ENCODE measurements around the gene TMTC3. TPM values are rescaled to one million over a fixed set of nuclear protein-coding genes. Genes with fewer than 3 reads are reported as not detected.

The TMTC3 gene
- total and polyA plus RNA-seq, 2 donors (not counting 3 experiments of a cell fraction or from before 2014, with no cell fraction given): 7.8 to 36.5 TPM

DNA sequence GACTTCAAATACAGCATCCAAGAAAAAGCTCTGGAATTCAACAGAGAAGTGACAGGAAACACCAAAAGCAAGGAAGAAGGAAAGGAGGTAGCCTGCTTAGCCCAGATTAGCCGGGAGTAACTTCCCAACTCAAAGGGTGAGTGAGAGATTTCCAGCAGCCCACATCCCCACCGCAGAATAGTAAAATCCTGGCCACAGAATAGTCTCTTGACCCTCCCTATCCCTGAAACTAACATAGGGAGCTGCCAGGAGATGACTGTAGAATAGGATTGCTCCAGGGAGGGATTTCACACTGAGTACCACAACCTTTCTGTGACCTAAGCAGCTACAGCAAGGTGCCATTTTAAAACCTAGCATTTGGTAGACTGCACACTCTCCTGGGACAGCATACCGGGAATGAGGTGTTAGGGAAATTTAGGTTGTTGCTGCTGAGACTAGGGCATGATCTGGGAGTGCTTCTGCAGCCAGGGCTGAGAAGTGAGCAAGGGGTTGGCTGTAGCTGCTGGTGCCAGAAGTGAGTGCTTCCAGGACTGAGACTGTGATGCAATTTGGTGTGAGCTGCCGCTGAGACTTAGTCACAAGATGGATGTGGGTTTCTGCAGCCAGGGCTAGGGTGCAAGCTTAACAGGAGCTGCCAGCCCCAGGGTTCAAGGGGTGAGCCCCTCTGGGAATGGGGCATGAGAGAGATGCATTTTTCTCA is 66.0 kb downstream of the TMTC3 start:
- Histone ChIP-seq H3K27ac (ENCODE audit: insufficient read depth, low read depth, low read length) (no peak overlapping the region), H3K27me3 (ENCODE audit: control insufficient read depth in 2 of 2, insufficient read depth in 2 of 2, low read length in 2 of 2) (no peaks in the 10 kb centered on the region), H3K4me1 (ENCODE audit: control insufficient read depth, extremely low read depth, insufficient read depth, low read length) (no peaks in the 10 kb centered on the region), H3K9me3 (replicated peaks; ENCODE audit: control insufficient read depth, insufficient read depth, low read length) (no peaks in the 10 kb centered on the region), H3K4me3 (replicated peaks in 1 of 3; ENCODE audit: insufficient read depth in 1 of 3, low read depth in 1 of 3, low read length in 3 of 3) (no peak overlapping the region), H4K20me1 (replicated peaks; ENCODE audit: control insufficient read depth, extremely low read depth, insufficient read depth, low read length) (no peaks in the 10 kb centered on the region), H3K9me1 (replicated peaks; ENCODE audit: control insufficient read depth, extremely low read depth, insufficient read depth, low read length) (no peaks in the 10 kb centered on the region), H3K9ac (replicated peaks; ENCODE audit: extremely low read depth, insufficient read depth, low read length) (no peak overlapping the region), H3K79me2 (ENCODE audit: control insufficient read depth, insufficient read depth, low read length) (no peaks in the 10 kb centered on the region), H3K4me2 (ENCODE audit: insufficient read depth, low read length) (no peak overlapping the region), H2AFZ (ENCODE audit: low read depth, low read length) (no peak overlapping the region), H3K36me3 (ENCODE audit: control insufficient read depth in 2 of 2, extremely low read depth in 1 of 2, insufficient read depth in 2 of 2, low read length in 2 of 2) (no peaks in the 10 kb centered on the region)
- POLR2A ChIA-PET: no interaction called here
- dilution Hi-C loops (cut with MboI; ENCODE audit: extremely low pct_ligation_motif_present, low sequenced_read_pairs) (no loop called here), intact Hi-C loops (cut with micrococcal nuclease) (no loop called here)
- FAIRE-seq (no peak), DNase-seq (ENCODE audit: low read depth, low spot score) (no peak)
- TF ChIP-seq EZH2 (IDR thresholded peaks at IDR 0.05; ENCODE audit: borderline replicate concordance, low read depth, low read length, severe bottlenecking) (no peak), JUN (IDR thresholded peaks at IDR 0.05; ENCODE audit: borderline replicate concordance, insufficient read depth, insufficient read length, low read depth) (no peak), MYC (IDR thresholded peaks at IDR 0.05; ENCODE audit: low read depth, low read length) (no peak), GATA2 (IDR thresholded peaks at IDR 0.05; ENCODE audit: insufficient read depth, insufficient read length, low read depth, low read length) (no peak), POLR2A (IDR thresholded peaks at IDR 0.05; ENCODE audit: low read depth, low read length) (no peak), FOS (IDR thresholded peaks at IDR 0.05; ENCODE audit: borderline replicate concordance, insufficient read depth, low read length) (no peak), POLR2AphosphoS5 (IDR thresholded peaks at IDR 0.05; ENCODE audit: insufficient read depth, low read depth, low read length) (no peak)
- TF ChIP-seq, protein P1, sequence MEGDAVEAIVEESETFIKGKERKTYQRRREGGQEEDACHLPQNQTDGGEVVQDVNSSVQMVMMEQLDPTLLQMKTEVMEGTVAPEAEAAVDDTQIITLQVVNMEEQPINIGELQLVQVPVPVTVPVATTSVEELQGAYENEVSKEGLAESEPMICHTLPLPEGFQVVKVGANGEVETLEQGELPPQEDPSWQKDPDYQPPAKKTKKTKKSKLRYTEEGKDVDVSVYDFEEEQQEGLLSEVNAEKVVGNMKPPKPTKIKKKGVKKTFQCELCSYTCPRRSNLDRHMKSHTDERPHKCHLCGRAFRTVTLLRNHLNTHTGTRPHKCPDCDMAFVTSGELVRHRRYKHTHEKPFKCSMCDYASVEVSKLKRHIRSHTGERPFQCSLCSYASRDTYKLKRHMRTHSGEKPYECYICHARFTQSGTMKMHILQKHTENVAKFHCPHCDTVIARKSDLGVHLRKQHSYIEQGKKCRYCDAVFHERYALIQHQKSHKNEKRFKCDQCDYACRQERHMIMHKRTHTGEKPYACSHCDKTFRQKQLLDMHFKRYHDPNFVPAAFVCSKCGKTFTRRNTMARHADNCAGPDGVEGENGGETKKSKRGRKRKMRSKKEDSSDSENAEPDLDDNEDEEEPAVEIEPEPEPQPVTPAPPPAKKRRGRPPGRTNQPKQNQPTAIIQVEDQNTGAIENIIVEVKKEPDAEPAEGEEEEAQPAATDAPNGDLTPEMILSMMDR (IDR thresholded peaks at IDR 0.05; ENCODE audit: extremely low read depth in 1 of 2, insufficient read depth in 1 of 2, low read depth in 1 of 2, low read length in 2 of 2): no peak
- TF ChIP-seq, protein P2, sequence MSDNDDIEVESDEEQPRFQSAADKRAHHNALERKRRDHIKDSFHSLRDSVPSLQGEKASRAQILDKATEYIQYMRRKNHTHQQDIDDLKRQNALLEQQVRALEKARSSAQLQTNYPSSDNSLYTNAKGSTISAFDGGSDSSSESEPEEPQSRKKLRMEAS (IDR thresholded peaks at IDR 0.05; ENCODE audit: insufficient read depth, insufficient read length): no peak
- no TSS peak for BruUV-seq (replicated peaks)
- CTCF ChIA-PET: no interaction called here

Data from endothelial cell of umbilical vein (primary cell).